Skeletal muscle satellite cell (primary cell): ENCODE data around the gene CREM.
"Not testable (repeated sequence)": the region's sequence is repeated elsewhere in the genome, so short reads cannot be mapped to it uniquely, and the experiment has no call there.

Experiments used
- H3K27me3 ChIP-seq: 2 replicates; pipeline ENCODE4 v1.7.0; 2013; ENCODE audit warnings: low read length; ENCODE audit not compliant: control insufficient read depth, insufficient read depth
- H3K36me3 ChIP-seq: 2 replicates; pipeline ENCODE4 v1.7.0; 2013; ENCODE audit warnings: mild to moderate bottlenecking, control low read depth, low read length; ENCODE audit not compliant: insufficient read depth
- H3K4me1 ChIP-seq: 2 replicates; pipeline ENCODE4 v1.7.0; 2013; ENCODE audit warnings: low read length; ENCODE audit not compliant: control insufficient read depth, insufficient read depth
- H3K4me2 ChIP-seq: 2 replicates; pipeline ENCODE4 v1.7.0; 2013; ENCODE audit warnings: mild to moderate bottlenecking, low read length
- H3K4me3 ChIP-seq: 2 replicates; pipeline ENCODE4 v1.7.0; 2013; ENCODE audit warnings: low read length
- H3K9ac ChIP-seq: 2 replicates; pipeline ENCODE4 v1.7.0; 2013; ENCODE audit warnings: mild to moderate bottlenecking, low read depth, low read length, moderate library complexity
- H3K9me3 ChIP-seq: replicated peaks from 2 replicates; pipeline ENCODE4 v1.7.0; 2013; ENCODE audit warnings: mild to moderate bottlenecking, control low read depth, low read length

The CREM gene

DNA sequence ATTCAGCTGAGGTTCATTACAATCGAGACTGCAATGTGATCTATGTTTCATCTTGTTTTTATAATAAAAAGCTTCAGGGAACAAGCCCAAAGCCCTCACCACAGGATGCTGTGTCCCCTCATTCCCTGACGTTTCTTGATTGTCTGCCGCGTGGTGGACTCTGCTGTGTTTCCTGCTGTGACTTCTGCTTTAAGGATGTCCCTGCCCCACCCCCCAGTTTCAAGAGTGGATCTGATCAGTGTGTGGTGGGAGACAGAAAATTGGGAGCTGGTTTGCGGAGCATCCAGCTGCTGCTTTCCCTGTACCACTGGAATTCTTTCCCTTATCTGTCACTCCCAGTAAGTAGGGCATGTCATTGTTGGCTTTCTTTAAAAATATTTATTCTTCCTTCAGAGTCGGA lies 86.2 kb downstream of the CREM start:
- H3K9me3 ChIP-seq: no peaks in the 10 kb centered on the region
- peaks cover 4% of the 10 kb centered on the region for H3K36me3 ChIP-seq
- no peak overlapping the region for H3K4me2 ChIP-seq
- no peaks in the 10 kb centered on the region for H3K4me1 ChIP-seq
- H3K27me3 ChIP-seq: no peaks in the 10 kb centered on the region
- no peak overlapping the region for H3K9ac ChIP-seq
- no peak overlapping the region for H3K4me3 ChIP-seq

- H3K9me3 ChIP-seq: no peaks in the 10 kb centered on the region
- H3K4me1 ChIP-seq: no peaks in the 10 kb centered on the region
- H3K36me3 ChIP-seq: peaks cover 4% of the 10 kb centered on the region
- H3K4me3 ChIP-seq: no peak overlapping the region
- H3K4me2 ChIP-seq: no peak overlapping the region
- H3K9ac ChIP-seq: no peak overlapping the region
- no peaks in the 10 kb centered on the region for H3K27me3 ChIP-seq
Observed at GRCh38 chr10:35213699-35214098, 87.1 kb downstream of the CREM start.

DNA sequence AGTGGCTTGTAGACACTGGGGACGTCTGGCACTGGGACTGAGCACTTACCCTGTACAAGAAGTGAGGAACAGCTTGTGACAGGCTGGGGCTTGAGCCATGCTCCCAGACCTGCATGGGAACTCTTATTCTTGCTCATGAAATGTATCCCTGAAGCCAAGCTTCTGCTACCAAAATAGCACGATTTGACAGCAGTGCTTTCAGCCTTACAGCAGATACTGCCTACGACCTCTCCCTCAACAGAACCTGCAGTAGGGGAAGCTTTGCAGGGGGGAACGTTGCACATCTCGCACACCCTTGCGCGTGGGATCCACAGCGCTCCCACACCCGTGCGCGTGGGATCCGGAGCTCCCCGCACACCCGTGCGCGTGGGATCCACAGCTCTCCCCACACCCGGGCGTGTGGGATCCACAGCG lies 88.0 kb downstream of the CREM start:
- no peak overlapping the region for H3K4me3 ChIP-seq
- H3K27me3 ChIP-seq: no peaks in the 10 kb centered on the region
- no peaks in the 10 kb centered on the region for H3K4me1 ChIP-seq
- H3K4me2 ChIP-seq: no peak overlapping the region
- peaks cover 4% of the 10 kb centered on the region for H3K36me3 ChIP-seq
- no peak overlapping the region for H3K9ac ChIP-seq
- no peaks in the 10 kb centered on the region for H3K9me3 ChIP-seq

DNA sequence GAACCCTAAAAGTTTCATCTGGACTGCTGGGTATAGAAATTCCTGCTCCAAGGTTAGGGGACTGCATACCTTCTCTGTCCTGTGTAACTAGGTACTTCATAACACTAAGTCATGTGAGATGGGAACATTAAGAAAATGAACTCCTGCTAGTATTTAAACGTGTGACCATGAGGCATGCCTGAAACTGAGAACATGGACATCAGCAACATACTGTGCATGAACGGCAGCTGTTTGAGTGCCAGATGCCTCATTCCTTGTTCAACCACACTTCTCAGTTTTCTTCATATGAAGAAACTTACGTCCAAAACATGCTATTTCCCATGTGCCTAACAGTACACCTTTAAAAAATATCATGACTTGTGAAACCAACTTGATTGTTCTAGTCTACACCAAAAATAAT lies 88.5 kb downstream of the CREM start:
- Histone ChIP-seq H3K4me3 (no peak overlapping the region), H3K4me2 (no peak overlapping the region), H3K36me3 (peaks cover 4% of the 10 kb centered on the region), H3K9me3 (no peaks in the 10 kb centered on the region), H3K9ac (no peak overlapping the region), H3K4me1 (no peaks in the 10 kb centered on the region), H3K27me3 (no peaks in the 10 kb centered on the region)

- no peak overlapping the region for H3K9ac ChIP-seq
- no peaks in the 10 kb centered on the region for H3K9me3 ChIP-seq
- H3K4me3 ChIP-seq: no peak overlapping the region
- no peaks in the 10 kb centered on the region for H3K36me3 ChIP-seq
- H3K4me1 ChIP-seq: no peaks in the 10 kb centered on the region
- H3K4me2 ChIP-seq: no peak overlapping the region
- H3K27me3 ChIP-seq: no peaks in the 10 kb centered on the region
Observed at GRCh38 chr10:35216303-35216905, 89.8 kb downstream of the CREM start.

GRCh38 chr10:35216956-35217355 lies 90.3 kb downstream of the CREM start:
- not testable (repeated sequence) for H3K4me3 ChIP-seq, H3K4me2 ChIP-seq, H3K4me1 ChIP-seq, H3K9me3 ChIP-seq, H3K9ac ChIP-seq, H3K36me3 ChIP-seq, H3K27me3 ChIP-seq

- no peak overlapping the region for H3K4me3 ChIP-seq
- H3K9me3 ChIP-seq: no peaks in the 10 kb centered on the region
- no peaks in the 10 kb centered on the region for H3K36me3 ChIP-seq
- H3K9ac ChIP-seq: no peak overlapping the region
- no peaks in the 10 kb centered on the region for H3K4me1 ChIP-seq
- H3K4me2 ChIP-seq: no peak overlapping the region
- no peaks in the 10 kb centered on the region for H3K27me3 ChIP-seq
Observed at GRCh38 chr10:35217455-35217854, 90.8 kb downstream of the CREM start.

- no peaks in the 10 kb centered on the region for H3K27me3 ChIP-seq
- no peaks in the 10 kb centered on the region for H3K9me3 ChIP-seq
- no peaks in the 10 kb centered on the region for H3K36me3 ChIP-seq
- H3K9ac ChIP-seq: no peak overlapping the region
- no peak overlapping the region for H3K4me3 ChIP-seq
- H3K4me1 ChIP-seq: no peaks in the 10 kb centered on the region
- H3K4me2 ChIP-seq: peak overlapping the region; percentile 75
Observed at GRCh38 chr10:35218339-35218955, 91.8 kb downstream of the CREM start.

GRCh38 chr10:35219292-35219691 lies 92.6 kb downstream of the CREM start:
- Histone ChIP-seq H3K4me2 (no peak overlapping the region), H3K36me3 (no peaks in the 10 kb centered on the region), H3K9ac (no peak overlapping the region), H3K27me3 (no peaks in the 10 kb centered on the region), H3K9me3 (no peaks in the 10 kb centered on the region), H3K4me1 (no peaks in the 10 kb centered on the region), H3K4me3 (no peak overlapping the region)

GRCh38 chr10:35219891-35220890 lies 93.5 kb downstream of the CREM start:
- Histone ChIP-seq H3K9ac (no peak overlapping the region), H3K4me3 (no peak overlapping the region), H3K4me2 (no peak overlapping the region), H3K27me3 (no peaks in the 10 kb centered on the region), H3K36me3 (no peaks in the 10 kb centered on the region), H3K4me1 (no peaks in the 10 kb centered on the region), H3K9me3 (no peaks in the 10 kb centered on the region)

- H3K9me3 ChIP-seq: no peaks in the 10 kb centered on the region
- H3K4me3 ChIP-seq: no peak overlapping the region
- no peaks in the 10 kb centered on the region for H3K27me3 ChIP-seq
- H3K4me1 ChIP-seq: no peaks in the 10 kb centered on the region
- H3K9ac ChIP-seq: no peak overlapping the region
- H3K36me3 ChIP-seq: no peaks in the 10 kb centered on the region
- no peak overlapping the region for H3K4me2 ChIP-seq
Observed at GRCh38 chr10:35223016-35223415, 96.4 kb downstream of the CREM start.
